Measurements from ENCODE around the gene DOCK11. TPM values are rescaled to one million over a fixed set of nuclear protein-coding genes. Genes with fewer than 3 reads are reported as not detected.

DOCK11 gene
- total RNA-seq, 1 donor from 2014 or later: 22.1 TPM

GRCh38 chrX:118507766-118508165 lies 12.2 kb downstream of the DOCK11 start:
- no peaks in the 10 kb centered on the region for H3K27me3 Mint-ChIP-seq (ENCODE audit: low read depth)
- H3K4me1 Mint-ChIP-seq (ENCODE audit: low read depth): peaks cover 22% of the 10 kb centered on the region
- H3K27ac Mint-ChIP-seq (ENCODE audit: unreplicated experiment): no peak overlapping the region
- no peak for DNase-seq (ENCODE audit: low spot score)
- no peak overlapping the region for H3K4me3 Mint-ChIP-seq (ENCODE audit: unreplicated experiment)
- no peaks in the 10 kb centered on the region for H3K36me3 Mint-ChIP-seq (ENCODE audit: low read depth)
- TF ChIP-seq CTCF (IDR thresholded peaks at IDR 0.05): no peak
- H3K9me3 Mint-ChIP-seq (ENCODE audit: low read depth): peaks cover 10% of the 10 kb centered on the region

GRCh38 chrX:118508221-118508620 lies 12.6 kb downstream of the DOCK11 start:
- no peak for DNase-seq (ENCODE audit: low spot score)
- no peak overlapping the region for H3K4me3 Mint-ChIP-seq (ENCODE audit: unreplicated experiment)
- H3K27ac Mint-ChIP-seq (ENCODE audit: unreplicated experiment): peak overlapping the region; percentile 63
- TF ChIP-seq CTCF (IDR thresholded peaks at IDR 0.05): no peak
- peaks cover 26% of the 10 kb centered on the region for H3K4me1 Mint-ChIP-seq (ENCODE audit: low read depth)
- H3K9me3 Mint-ChIP-seq (ENCODE audit: low read depth): peaks cover 13% of the 10 kb centered on the region
- H3K36me3 Mint-ChIP-seq (ENCODE audit: low read depth): peaks cover under 1% of the 10 kb centered on the region
- H3K27me3 Mint-ChIP-seq (ENCODE audit: low read depth): no peaks in the 10 kb centered on the region

- no peak for DNase-seq (ENCODE audit: low spot score)
- H3K4me3 Mint-ChIP-seq (ENCODE audit: unreplicated experiment): peak overlapping the region; percentile 38
- H3K4me1 Mint-ChIP-seq (ENCODE audit: low read depth): peaks cover 29% of the 10 kb centered on the region
- peaks cover 15% of the 10 kb centered on the region for H3K9me3 Mint-ChIP-seq (ENCODE audit: low read depth)
- peak overlapping the region; percentile 63 for H3K27ac Mint-ChIP-seq (ENCODE audit: unreplicated experiment)
- no peaks in the 10 kb centered on the region for H3K27me3 Mint-ChIP-seq (ENCODE audit: low read depth)
- TF ChIP-seq CTCF (IDR thresholded peaks at IDR 0.05): peak; percentile 39
- H3K36me3 Mint-ChIP-seq (ENCODE audit: low read depth): peaks cover 2% of the 10 kb centered on the region
Measured at GRCh38 chrX:118508635-118509034, 13.0 kb downstream of the DOCK11 start.

GRCh38 chrX:118510111-118510510 lies 14.5 kb downstream of the DOCK11 start:
- peaks cover 2% of the 10 kb centered on the region for H3K36me3 Mint-ChIP-seq (ENCODE audit: low read depth)
- H3K27me3 Mint-ChIP-seq (ENCODE audit: low read depth): no peaks in the 10 kb centered on the region
- peaks cover 31% of the 10 kb centered on the region for H3K4me1 Mint-ChIP-seq (ENCODE audit: low read depth)
- no peak overlapping the region for H3K4me3 Mint-ChIP-seq (ENCODE audit: unreplicated experiment)
- H3K27ac Mint-ChIP-seq (ENCODE audit: unreplicated experiment): no peak overlapping the region
- no peak for TF ChIP-seq CTCF (IDR thresholded peaks at IDR 0.05)
- H3K9me3 Mint-ChIP-seq (ENCODE audit: low read depth): peaks cover 24% of the 10 kb centered on the region
- no peak for DNase-seq (ENCODE audit: low spot score)

- DNase-seq (ENCODE audit: low spot score): no peak
- H3K27me3 Mint-ChIP-seq (ENCODE audit: low read depth): no peaks in the 10 kb centered on the region
- peaks cover 2% of the 10 kb centered on the region for H3K36me3 Mint-ChIP-seq (ENCODE audit: low read depth)
- no peak for TF ChIP-seq CTCF (IDR thresholded peaks at IDR 0.05)
- peaks cover 25% of the 10 kb centered on the region for H3K4me1 Mint-ChIP-seq (ENCODE audit: low read depth)
- no peak overlapping the region for H3K4me3 Mint-ChIP-seq (ENCODE audit: unreplicated experiment)
- H3K9me3 Mint-ChIP-seq (ENCODE audit: low read depth): peaks cover 24% of the 10 kb centered on the region
- peak overlapping the region; percentile 62 for H3K27ac Mint-ChIP-seq (ENCODE audit: unreplicated experiment)
Measured at GRCh38 chrX:118513120-118513898, 17.7 kb downstream of the DOCK11 start.
